Peyer's patch (tissue), 4 donors: ENCODE results near the gene GPC2.

Experiments
- CTCF ChIP-seq, 6 experiments: fragments of 450-650 bp in 4 of 6; fragments of 200-600 bp in 2 of 6; sonication (generic) in 1 of 6; IDR thresholded peaks; one replicate each; pipeline ENCODE4 v1.5.1; 2017 to 2019; ENCODE audit warnings: antibody characterized with exemption in 6 of 6, mild to moderate bottlenecking in 3 of 6, moderate library complexity in 1 of 6
- POLR2A ChIP-seq, 2 donors: fragments of 450-650 bp; IDR thresholded peaks; one replicate each; pipeline ENCODE4 v1.5.1; 2017; ENCODE audit warnings: antibody characterized with exemption in 2 of 2, mild to moderate bottlenecking in 2 of 2, moderate library complexity in 2 of 2

- TF ChIP-seq CTCF (IDR thresholded peaks at IDR 0.05), result no peak
- no peak for TF ChIP-seq POLR2A (IDR thresholded peaks at IDR 0.05)
Measured at GRCh38 chr7:100213672-100214071, 36.5 kb upstream of the GPC2 start.
